HepG2 (cell line): ENCODE results near the gene ZFHX3. TPM values are rescaled to one million over a fixed set of nuclear protein-coding genes. Genes with fewer than 3 reads are reported as not detected.

ENCODE experiments used
- ATAC-seq: fragments of 200-7000 bp; cut with Tn5 transposase; 3 replicates; pipeline ENCODE4 v1.9.1; 2020; ENCODE audit warnings: mild to moderate bottlenecking, moderate library complexity
- BruUV-seq: library from RNA; stranded (reverse); fragments of 400-500 nt; replicated peaks from 2 replicates; lab custom pipeline; 2021; lab: Mats Ljungman, UMichigan
- CTCF ChIA-PET: fragments of 300-600 bp; formaldehyde crosslinking; extraction: SDS; loops from one replicate; lab custom pipeline; 2021; ENCODE audit warnings: low total read pairs, inconsistent platforms, low intra/inter-chr PET ratio; lab: Yijun Ruan, JAX
- POLR2A ChIA-PET: fragments of 350-600 bp; sonication (Branson Sonifier 250); formaldehyde crosslinking; loops from one replicate; lab custom pipeline; 2020; ENCODE audit warnings: antibody characterized with exemption, inconsistent platforms; lab: Yijun Ruan, JAX
- DNase-seq: peaks from one replicate; pipeline ENCODE4 v3.0.0-alpha.2; 2015; ENCODE audit warnings: low spot score
- FAIRE-seq: peaks from 3 replicates; lab custom pipeline; 2011; peaks lifted over from hg19 to GRCh38; lab: Jason Lieb, UNC
- H2AFZ ChIP-seq: one replicate; pipeline ENCODE4 v1.6.1; 2011; ENCODE audit warnings: low read length, inconsistent platforms
- H3K27ac ChIP-seq: fragments of 300-600 bp; 3 replicates; pipeline ENCODE4 v1.8.0; 2011; ENCODE audit warnings: mixed run types, mild to moderate bottlenecking, mixed read lengths, low read length, inconsistent platforms; ENCODE audit not compliant: insufficient read depth; ENCODE audit errors: extremely low read length
- H3K27me3 ChIP-seq, 2 experiments: fragments of 200-600 bp in 1 of 2; 2 replicates in 1 of 2; 3 replicates in 1 of 2; pipeline versions ENCODE4 v1.6.0 to v1.8.0; 2011; ENCODE audit warnings: low read length in 2 of 2, mild to moderate bottlenecking in 2 of 2, moderate library complexity in 2 of 2, inconsistent platforms in 1 of 2; ENCODE audit not compliant: insufficient read depth in 2 of 2, control insufficient read depth in 1 of 2
- H3K36me3 ChIP-seq, 2 experiments: fragments of 200-600 bp in 1 of 2; replicated peaks in 1 of 2; 2 replicates in 1 of 2; 3 replicates in 1 of 2; pipeline versions ENCODE4 v1.5.1 to v1.8.0; 2011; ENCODE audit warnings: low read length in 2 of 2, inconsistent platforms in 1 of 2; ENCODE audit not compliant: insufficient read depth in 2 of 2, control insufficient read depth in 1 of 2
- H3K4me1 ChIP-seq: 2 replicates; pipeline ENCODE4 v1.5.1; 2012; ENCODE audit warnings: low read length, inconsistent platforms; ENCODE audit not compliant: insufficient read depth
- H3K4me2 ChIP-seq: 2 replicates; pipeline ENCODE4 v1.6.0; 2011; ENCODE audit warnings: low read depth, low read length, inconsistent platforms
- H3K4me3 ChIP-seq, 3 experiments: fragments of 200-600 bp in 1 of 3; sonication (generic), shearing (Covaris generic) in 1 of 3; replicated peaks in 1 of 3; 2 replicates each; pipeline ENCODE4 v1.5.1; 2011 to 2016; ENCODE audit warnings: low read length in 3 of 3, inconsistent platforms in 2 of 3, low read depth in 2 of 3, mild to moderate bottlenecking in 2 of 3, control low read depth in 1 of 3, mixed read lengths in 1 of 3; ENCODE audit not compliant: insufficient read depth in 1 of 3
- H3K79me2 ChIP-seq: one replicate; pipeline ENCODE4 v1.6.1; 2011; ENCODE audit warnings: low read length, inconsistent platforms; ENCODE audit not compliant: insufficient read depth
- H3K9ac ChIP-seq: 2 replicates; pipeline ENCODE4 v1.6.0; 2011; ENCODE audit warnings: mild to moderate bottlenecking, low read depth, low read length, inconsistent platforms; ENCODE audit not compliant: insufficient read depth
- H3K9me3 ChIP-seq: 2 replicates; pipeline ENCODE4 v1.5.1; 2012; ENCODE audit warnings: mild to moderate bottlenecking, low read length
- H4K20me1 ChIP-seq: 2 replicates; pipeline ENCODE4 v1.6.0; 2011; ENCODE audit warnings: inconsistent platforms, mild to moderate bottlenecking, low read length, moderate library complexity; ENCODE audit not compliant: insufficient read depth
- AGO2 ChIP-seq: fragments of 200-400 bp; formaldehyde crosslinking; optimal IDR thresholded peaks from 2 replicates; pipeline ENCODE3; 2017; ENCODE audit warnings: mild to moderate bottlenecking, low read depth, low read length, moderate library complexity
- HNRNPUL1 ChIP-seq: fragments of 200-400 bp; formaldehyde crosslinking; IDR thresholded peaks from 2 replicates; pipeline ENCODE4 v1.6.1; 2017; ENCODE audit warnings: low read depth, mild to moderate bottlenecking, low read length, moderate library complexity
- POLR2A ChIP-seq, 2 experiments: IDR thresholded peaks; 2 replicates each; pipeline ENCODE4 v1.6.1; 2011; ENCODE audit warnings: low read depth in 2 of 2, low read length in 2 of 2, mild to moderate bottlenecking in 1 of 2, moderate library complexity in 1 of 2; ENCODE audit not compliant: insufficient read depth in 1 of 2
- REPIN1 ChIP-seq: sonication (generic); formaldehyde crosslinking; IDR thresholded peaks from 2 replicates; pipeline ENCODE4 v1.8.0; 2022; ENCODE audit warnings: missing genetic modification reagents, low read depth, mild to moderate bottlenecking, borderline replicate concordance
- ZFP62 ChIP-seq: sonication (generic); formaldehyde crosslinking; IDR thresholded peaks from 2 replicates; pipeline ENCODE4 v1.4.0; 2020; ENCODE audit warnings: missing genetic modification reagents
- ZNF350 ChIP-seq: sonication (generic); formaldehyde crosslinking; IDR thresholded peaks from 2 replicates; pipeline ENCODE4 v1.4.0; 2020; ENCODE audit warnings: mild to moderate bottlenecking, low read depth, missing genetic modification reagents, borderline replicate concordance
- ZNF496 ChIP-seq: sonication (generic); formaldehyde crosslinking; IDR thresholded peaks from 2 replicates; pipeline ENCODE4 v1.8.1; 2023; ENCODE audit warnings: mild to moderate bottlenecking, moderate library complexity, missing genetic modification reagents; ENCODE audit not compliant: insufficient replicate concordance
- WGBS: methylation state at CpG from one replicate; pipeline ENCODE4 v1.1.6; 2017; ENCODE audit warnings: low lambda C conversion rate; 5-methylcytosine and 5-hydroxymethylcytosine counted together
- in situ Hi-C: cut with HindIII; loops from 2 replicates; pipeline ENCODE4 v1.10.0; 2017; ENCODE audit warnings: low pct_unique_long_range_greater_than_20kb; ENCODE audit not compliant: extremely low pct_ligation_motif_present
- intact Hi-C: fragments of 100-400 bp; cut with micrococcal nuclease; formaldehyde crosslinking; loops from one replicate; pipeline ENCODE4 v1.10.0; 2022; ENCODE audit not compliant: unreplicated experiment
- polyA plus RNA-seq, 8 experiments: library from polyadenylated mRNA; depleted of rRNA in 3 of 8; stranded (reverse) in 7 of 8; unstranded in 1 of 8; fragments of >200 nt; fragmentation: Illumina TruSeq in 4 of 8; extraction: Trizol in 4 of 8; gene quantifications; 2 replicates each; pipeline versions ENCODE4 v1.2.1 to v1.2.3, GENCODE V29; 2011 to 2016; ENCODE audit warnings: low read depth in 4 of 8, missing spikeins in 1 of 8, mixed read lengths in 1 of 8; ENCODE audit not compliant: insufficient read depth in 1 of 8
- total RNA-seq, 5 experiments: library from RNA; depleted of rRNA; stranded (reverse); fragments of >200 nt; fragmentation: Illumina TruSeq; extraction: Trizol; gene quantifications; 2 replicates each; pipeline ENCODE4 v1.2.3, GENCODE V29; 2016; ENCODE audit warnings: low read depth in 1 of 5
- TF ChIP-seq, protein P1 (sequence below): sonication (generic); formaldehyde crosslinking; IDR thresholded peaks from 2 replicates; pipeline ENCODE4 v1.5.1; 2020; ENCODE audit warnings: mild to moderate bottlenecking, missing genetic modification reagents, moderate library complexity
- TF ChIP-seq, protein P2 (sequence below): sonication (generic); formaldehyde crosslinking; IDR thresholded peaks from 2 replicates; pipeline ENCODE4 v1.4.0; 2020; ENCODE audit warnings: mild to moderate bottlenecking, low read depth, missing genetic modification reagents
- TF ChIP-seq, protein P3 (sequence below): sonication (generic); formaldehyde crosslinking; IDR thresholded peaks from 2 replicates; pipeline ENCODE4 v1.5.0; 2020; ENCODE audit warnings: mild to moderate bottlenecking, missing genetic modification reagents
- TF ChIP-seq, protein P4 (sequence below): sonication (generic); formaldehyde crosslinking; IDR thresholded peaks from 2 replicates; pipeline ENCODE4 v1.4.0; 2020; ENCODE audit warnings: missing genetic modification reagents

ZFHX3 gene
- total and polyA plus RNA-seq, 2 of the 13 experiments (the other 11 are each of a cell fraction or from before 2014, with no cell fraction given) = 5.0 to 6.0 TPM

DNA sequence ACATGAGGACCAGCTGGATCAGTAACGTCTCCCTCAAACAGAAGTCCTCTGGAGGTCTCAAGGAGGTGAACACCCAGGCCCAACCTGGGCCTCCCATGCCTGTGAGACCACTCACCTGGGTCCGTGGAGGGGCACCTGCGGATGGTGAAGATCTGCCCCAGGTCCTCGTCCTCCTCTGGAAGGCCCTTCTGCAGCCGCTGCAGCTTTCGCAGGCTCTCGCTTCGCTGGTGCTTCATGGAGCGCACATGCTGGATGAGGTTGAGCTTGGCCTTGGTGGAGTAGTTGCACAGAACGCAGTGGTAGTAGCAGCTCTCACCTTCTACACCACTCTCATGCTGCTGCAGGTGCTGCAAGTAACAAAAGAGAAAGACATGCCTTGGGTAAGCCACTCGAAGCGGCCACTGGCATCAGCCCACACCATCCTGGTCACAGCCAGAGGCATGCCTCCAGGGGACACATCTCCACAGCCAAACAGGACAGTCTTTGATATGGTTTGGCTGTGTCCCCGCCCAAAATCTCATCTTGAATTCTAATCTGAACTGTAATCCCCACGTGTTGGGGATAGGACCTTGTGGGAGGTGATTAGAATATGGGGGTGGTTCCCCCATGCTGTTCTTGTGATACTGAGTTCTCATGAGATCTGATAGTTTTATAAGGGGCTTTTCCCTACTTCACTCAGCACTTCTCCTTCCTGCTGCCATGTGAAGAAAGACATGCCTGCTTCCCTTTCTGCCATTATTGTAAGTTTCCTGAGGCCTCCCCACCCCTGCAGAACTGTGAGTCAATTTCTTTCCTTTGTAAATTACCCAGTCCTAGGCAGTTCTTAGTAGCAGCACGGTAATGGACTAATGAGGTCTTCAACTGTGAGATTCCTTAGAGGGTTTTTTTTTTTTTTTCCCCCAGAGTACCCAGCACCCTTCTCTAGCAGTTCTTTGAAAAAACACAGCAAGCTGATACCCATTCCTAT lies 158.0 kb downstream of the ZFHX3 start:
- no peak overlapping the region for H3K9ac ChIP-seq
- H3K36me3 ChIP-seq = peaks cover 41 to 80% of the 10 kb centered on the region in 2 experiments
- peaks cover 2% of the 10 kb centered on the region for H3K79me2 ChIP-seq
- H2AFZ ChIP-seq = no peak overlapping the region
- peaks cover 9% of the 10 kb centered on the region for H3K4me1 ChIP-seq
- CTCF ChIA-PET = no interaction called here
- in situ Hi-C loops = no loop called here
- POLR2A ChIA-PET = no interaction called here
- H3K27me3 ChIP-seq = no peaks in the 10 kb centered on the region
- intact Hi-C loops = no loop called here
- H3K27ac ChIP-seq = no peak overlapping the region
- H3K9me3 ChIP-seq = no peaks in the 10 kb centered on the region
- FAIRE-seq = peak; percentile 43
- no peak overlapping the region for H3K4me2 ChIP-seq
- 97% methylated on average over 13 of the region's 15 CpGs for WGBS
- no peaks in the 10 kb centered on the region for H4K20me1 ChIP-seq
- no peak for DNase-seq
- no peak overlapping the region for H3K4me3 ChIP-seq
- BruUV-seq = no TSS peak
- no peak for ATAC-seq
- TF ChIP-seq ZNF496 (no peak), AGO2 (peak; percentile 43), ZNF350 (CRISPR knock-in tag) (no peak), REPIN1 (no peak), ZFP62 (CRISPR knock-in tag) (no peak), POLR2A (IDR thresholded peaks at IDR 0.05; ENCODE audit: insufficient read depth in 1 of 2, low read depth in 2 of 2, low read length in 2 of 2) (no peak), HNRNPUL1 (no peak)
- TF ChIP-seq, protein P1, sequence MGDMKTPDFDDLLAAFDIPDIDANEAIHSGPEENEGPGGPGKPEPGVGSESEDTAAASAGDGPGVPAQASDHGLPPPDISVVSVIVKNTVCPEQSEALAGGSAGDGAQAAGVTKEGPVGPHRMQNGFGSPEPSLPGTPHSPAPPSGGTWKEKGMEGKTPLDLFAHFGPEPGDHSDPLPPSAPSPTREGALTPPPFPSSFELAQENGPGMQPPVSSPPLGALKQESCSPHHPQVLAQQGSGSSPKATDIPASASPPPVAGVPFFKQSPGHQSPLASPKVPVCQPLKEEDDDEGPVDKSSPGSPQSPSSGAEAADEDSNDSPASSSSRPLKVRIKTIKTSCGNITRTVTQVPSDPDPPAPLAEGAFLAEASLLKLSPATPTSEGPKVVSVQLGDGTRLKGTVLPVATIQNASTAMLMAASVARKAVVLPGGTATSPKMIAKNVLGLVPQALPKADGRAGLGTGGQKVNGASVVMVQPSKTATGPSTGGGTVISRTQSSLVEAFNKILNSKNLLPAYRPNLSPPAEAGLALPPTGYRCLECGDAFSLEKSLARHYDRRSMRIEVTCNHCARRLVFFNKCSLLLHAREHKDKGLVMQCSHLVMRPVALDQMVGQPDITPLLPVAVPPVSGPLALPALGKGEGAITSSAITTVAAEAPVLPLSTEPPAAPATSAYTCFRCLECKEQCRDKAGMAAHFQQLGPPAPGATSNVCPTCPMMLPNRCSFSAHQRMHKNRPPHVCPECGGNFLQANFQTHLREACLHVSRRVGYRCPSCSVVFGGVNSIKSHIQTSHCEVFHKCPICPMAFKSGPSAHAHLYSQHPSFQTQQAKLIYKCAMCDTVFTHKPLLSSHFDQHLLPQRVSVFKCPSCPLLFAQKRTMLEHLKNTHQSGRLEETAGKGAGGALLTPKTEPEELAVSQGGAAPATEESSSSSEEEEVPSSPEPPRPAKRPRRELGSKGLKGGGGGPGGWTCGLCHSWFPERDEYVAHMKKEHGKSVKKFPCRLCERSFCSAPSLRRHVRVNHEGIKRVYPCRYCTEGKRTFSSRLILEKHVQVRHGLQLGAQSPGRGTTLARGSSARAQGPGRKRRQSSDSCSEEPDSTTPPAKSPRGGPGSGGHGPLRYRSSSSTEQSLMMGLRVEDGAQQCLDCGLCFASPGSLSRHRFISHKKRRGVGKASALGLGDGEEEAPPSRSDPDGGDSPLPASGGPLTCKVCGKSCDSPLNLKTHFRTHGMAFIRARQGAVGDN (CRISPR knock-in tag) = 0 out of 2 replicates have a peak, but pooled peaks have one; percentile 20
- TF ChIP-seq, protein P2, sequence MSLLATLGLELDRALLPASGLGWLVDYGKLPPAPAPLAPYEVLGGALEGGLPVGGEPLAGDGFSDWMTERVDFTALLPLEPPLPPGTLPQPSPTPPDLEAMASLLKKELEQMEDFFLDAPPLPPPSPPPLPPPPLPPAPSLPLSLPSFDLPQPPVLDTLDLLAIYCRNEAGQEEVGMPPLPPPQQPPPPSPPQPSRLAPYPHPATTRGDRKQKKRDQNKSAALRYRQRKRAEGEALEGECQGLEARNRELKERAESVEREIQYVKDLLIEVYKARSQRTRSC (CRISPR knock-in tag) = no peak
- TF ChIP-seq, protein P3, sequence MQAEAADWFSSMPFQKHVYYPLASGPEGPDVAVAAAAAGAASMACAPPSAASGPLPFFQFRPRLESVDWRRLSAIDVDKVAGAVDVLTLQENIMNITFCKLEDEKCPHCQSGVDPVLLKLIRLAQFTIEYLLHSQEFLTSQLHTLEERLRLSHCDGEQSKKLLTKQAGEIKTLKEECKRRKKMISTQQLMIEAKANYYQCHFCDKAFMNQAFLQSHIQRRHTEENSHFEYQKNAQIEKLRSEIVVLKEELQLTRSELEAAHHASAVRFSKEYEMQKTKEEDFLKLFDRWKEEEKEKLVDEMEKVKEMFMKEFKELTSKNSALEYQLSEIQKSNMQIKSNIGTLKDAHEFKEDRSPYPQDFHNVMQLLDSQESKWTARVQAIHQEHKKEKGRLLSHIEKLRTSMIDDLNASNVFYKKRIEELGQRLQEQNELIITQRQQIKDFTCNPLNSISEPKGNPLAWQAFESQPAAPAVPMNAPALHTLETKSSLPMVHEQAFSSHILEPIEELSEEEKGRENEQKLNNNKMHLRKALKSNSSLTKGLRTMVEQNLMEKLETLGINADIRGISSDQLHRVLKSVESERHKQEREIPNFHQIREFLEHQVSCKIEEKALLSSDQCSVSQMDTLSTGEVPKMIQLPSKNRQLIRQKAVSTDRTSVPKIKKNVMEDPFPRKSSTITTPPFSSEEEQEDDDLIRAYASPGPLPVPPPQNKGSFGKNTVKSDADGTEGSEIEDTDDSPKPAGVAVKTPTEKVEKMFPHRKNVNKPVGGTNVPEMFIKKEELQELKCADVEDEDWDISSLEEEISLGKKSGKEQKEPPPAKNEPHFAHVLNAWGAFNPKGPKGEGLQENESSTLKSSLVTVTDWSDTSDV (CRISPR knock-in tag) = no peak
- TF ChIP-seq, protein P4, sequence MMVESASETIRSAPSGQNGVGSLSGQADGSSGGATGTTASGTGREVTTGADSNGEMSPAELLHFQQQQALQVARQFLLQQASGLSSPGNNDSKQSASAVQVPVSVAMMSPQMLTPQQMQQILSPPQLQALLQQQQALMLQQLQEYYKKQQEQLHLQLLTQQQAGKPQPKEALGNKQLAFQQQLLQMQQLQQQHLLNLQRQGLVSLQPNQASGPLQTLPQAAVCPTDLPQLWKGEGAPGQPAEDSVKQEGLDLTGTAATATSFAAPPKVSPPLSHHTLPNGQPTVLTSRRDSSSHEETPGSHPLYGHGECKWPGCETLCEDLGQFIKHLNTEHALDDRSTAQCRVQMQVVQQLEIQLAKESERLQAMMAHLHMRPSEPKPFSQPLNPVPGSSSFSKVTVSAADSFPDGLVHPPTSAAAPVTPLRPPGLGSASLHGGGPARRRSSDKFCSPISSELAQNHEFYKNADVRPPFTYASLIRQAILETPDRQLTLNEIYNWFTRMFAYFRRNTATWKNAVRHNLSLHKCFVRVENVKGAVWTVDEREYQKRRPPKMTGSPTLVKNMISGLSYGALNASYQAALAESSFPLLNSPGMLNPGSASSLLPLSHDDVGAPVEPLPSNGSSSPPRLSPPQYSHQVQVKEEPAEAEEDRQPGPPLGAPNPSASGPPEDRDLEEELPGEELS (CRISPR knock-in tag) = no peak
